Right lobe of liver (tissue), 4 donors: ENCODE data around the gene TRAPPC3.

ENCODE experiments used
- POLR2A ChIP-seq: fragments of 450-650 bp; IDR thresholded peaks from one replicate; pipeline ENCODE4 v1.6.1; 2017; ENCODE audit warnings: antibody characterized with exemption, mild to moderate bottlenecking
- TF ChIP-seq, protein P1 (sequence below), 4 donors: fragments of 200-600 bp in 3 of 4; fragments of 450-650 bp in 1 of 4; IDR thresholded peaks; one replicate each; pipeline versions ENCODE4 v1.5.1 to v1.8.0; 2016 to 2022; ENCODE audit warnings: antibody characterized with exemption in 4 of 4, mild to moderate bottlenecking in 2 of 4
- donor health status: DM: no; HTN: no; CAD: no.
- donor health status: DM: no; HTN: no; CAD: no.
- donor health status: DM: no; HTN: yes; CAD: no.

DNA sequence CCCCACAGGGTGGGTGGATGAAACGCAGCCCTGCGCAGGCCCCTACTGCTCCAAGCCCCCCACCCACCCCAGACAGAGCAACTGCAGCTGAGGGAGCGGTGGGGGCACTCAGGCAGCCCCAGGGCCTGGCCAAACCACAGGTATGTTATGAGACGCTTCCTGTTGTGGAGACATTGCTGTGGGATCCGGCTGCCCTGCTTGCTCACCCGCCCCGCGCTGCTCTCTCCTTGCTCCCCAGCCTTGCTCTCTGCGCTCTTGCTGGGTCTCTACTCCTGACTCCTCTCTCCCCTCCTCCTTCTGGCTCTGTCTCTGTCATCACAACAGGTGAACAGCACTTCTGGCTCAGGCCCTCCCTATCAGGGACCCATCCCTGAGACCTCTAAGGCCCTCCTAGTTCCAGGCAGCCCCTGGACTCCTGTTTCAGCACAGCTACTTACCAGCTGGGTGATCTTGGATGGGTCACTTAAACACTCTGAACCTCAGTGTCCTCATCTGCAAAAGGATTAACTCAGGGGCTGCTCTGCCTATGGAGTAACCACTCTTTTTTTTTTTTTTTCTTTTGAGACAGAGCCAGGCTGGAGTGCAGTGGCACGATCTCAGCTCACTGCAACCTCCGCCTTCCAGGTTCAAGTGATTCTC, 40.1 kb downstream of the TRAPPC3 start:
- no peak for TF ChIP-seq POLR2A
- TF ChIP-seq, protein P1, sequence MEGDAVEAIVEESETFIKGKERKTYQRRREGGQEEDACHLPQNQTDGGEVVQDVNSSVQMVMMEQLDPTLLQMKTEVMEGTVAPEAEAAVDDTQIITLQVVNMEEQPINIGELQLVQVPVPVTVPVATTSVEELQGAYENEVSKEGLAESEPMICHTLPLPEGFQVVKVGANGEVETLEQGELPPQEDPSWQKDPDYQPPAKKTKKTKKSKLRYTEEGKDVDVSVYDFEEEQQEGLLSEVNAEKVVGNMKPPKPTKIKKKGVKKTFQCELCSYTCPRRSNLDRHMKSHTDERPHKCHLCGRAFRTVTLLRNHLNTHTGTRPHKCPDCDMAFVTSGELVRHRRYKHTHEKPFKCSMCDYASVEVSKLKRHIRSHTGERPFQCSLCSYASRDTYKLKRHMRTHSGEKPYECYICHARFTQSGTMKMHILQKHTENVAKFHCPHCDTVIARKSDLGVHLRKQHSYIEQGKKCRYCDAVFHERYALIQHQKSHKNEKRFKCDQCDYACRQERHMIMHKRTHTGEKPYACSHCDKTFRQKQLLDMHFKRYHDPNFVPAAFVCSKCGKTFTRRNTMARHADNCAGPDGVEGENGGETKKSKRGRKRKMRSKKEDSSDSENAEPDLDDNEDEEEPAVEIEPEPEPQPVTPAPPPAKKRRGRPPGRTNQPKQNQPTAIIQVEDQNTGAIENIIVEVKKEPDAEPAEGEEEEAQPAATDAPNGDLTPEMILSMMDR (IDR thresholded peaks at IDR 0.05): no peak
